ENCODE results near the gene MAB21L3. TPM values are rescaled to one million over a fixed set of nuclear protein-coding genes. Genes with fewer than 3 reads are reported as not detected.

MAB21L3 gene
- total RNA-seq, 1 donor from 2014 or later: not detected

DNA sequence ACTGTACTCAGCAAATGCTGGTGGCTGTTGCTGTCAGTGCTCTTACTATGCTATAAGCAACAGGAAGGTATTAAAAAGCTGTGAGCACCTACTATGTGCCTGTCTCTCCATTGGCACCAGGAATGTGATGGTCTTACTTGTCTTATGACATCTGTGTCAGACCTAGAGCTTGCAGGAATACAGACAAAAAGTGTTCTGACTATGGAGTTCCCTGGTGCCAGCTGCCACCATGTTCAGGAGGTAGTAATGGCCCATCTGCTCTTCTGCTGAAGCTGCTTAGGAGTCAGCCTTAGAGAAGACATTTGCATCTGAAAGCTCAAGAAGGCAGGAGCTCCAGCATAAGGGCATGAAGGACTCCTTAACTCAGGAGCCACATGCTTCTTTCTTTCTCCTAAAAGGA is 52.3 kb downstream of the MAB21L3 start:
- H3K27ac Mint-ChIP-seq: no peak overlapping the region
- H3K9me3 Mint-ChIP-seq: no peaks in the 10 kb centered on the region
- H3K4me1 Mint-ChIP-seq (ENCODE audit: unreplicated experiment): peaks cover 24% of the 10 kb centered on the region
- no peak for DNase-seq (ENCODE audit: extremely low spot score, unreplicated experiment)
- peaks cover 18% of the 10 kb centered on the region for H3K27me3 Mint-ChIP-seq
- no peaks in the 10 kb centered on the region for H3K36me3 Mint-ChIP-seq
- TF ChIP-seq, protein P1, sequence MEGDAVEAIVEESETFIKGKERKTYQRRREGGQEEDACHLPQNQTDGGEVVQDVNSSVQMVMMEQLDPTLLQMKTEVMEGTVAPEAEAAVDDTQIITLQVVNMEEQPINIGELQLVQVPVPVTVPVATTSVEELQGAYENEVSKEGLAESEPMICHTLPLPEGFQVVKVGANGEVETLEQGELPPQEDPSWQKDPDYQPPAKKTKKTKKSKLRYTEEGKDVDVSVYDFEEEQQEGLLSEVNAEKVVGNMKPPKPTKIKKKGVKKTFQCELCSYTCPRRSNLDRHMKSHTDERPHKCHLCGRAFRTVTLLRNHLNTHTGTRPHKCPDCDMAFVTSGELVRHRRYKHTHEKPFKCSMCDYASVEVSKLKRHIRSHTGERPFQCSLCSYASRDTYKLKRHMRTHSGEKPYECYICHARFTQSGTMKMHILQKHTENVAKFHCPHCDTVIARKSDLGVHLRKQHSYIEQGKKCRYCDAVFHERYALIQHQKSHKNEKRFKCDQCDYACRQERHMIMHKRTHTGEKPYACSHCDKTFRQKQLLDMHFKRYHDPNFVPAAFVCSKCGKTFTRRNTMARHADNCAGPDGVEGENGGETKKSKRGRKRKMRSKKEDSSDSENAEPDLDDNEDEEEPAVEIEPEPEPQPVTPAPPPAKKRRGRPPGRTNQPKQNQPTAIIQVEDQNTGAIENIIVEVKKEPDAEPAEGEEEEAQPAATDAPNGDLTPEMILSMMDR (conservative IDR thresholded peaks at IDR 0.05): no peak
- H3K4me3 Mint-ChIP-seq: no peak overlapping the region

DNA sequence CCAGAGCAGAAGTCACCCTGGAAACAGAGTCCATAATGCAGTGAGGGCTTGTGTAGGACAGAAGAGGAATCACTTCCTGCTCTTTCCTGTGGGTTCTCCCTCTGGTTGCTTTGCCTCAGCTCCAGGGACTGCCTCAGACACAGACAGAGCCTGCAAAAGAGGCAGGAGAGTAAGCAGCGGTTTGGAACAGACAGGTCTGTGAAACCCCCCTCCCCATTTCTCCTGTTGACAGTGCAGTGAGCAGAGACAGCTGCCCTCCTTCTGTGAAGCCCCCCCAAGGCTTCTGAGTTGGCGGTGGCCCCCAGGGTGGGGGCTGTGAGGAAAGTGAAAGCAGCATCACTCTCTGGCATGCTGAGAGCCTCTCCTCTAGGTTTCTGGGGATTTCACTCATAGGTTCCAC is 53.0 kb downstream of the MAB21L3 start:
- TF ChIP-seq, protein P1 (conservative IDR thresholded peaks at IDR 0.05): no peak
- H3K9me3 Mint-ChIP-seq: no peaks in the 10 kb centered on the region
- no peak overlapping the region for H3K4me3 Mint-ChIP-seq
- peaks cover 27% of the 10 kb centered on the region for H3K4me1 Mint-ChIP-seq (ENCODE audit: unreplicated experiment)
- no peak overlapping the region for H3K27ac Mint-ChIP-seq
- peaks cover 24% of the 10 kb centered on the region for H3K27me3 Mint-ChIP-seq
- no peak for DNase-seq (ENCODE audit: extremely low spot score, unreplicated experiment)
- no peaks in the 10 kb centered on the region for H3K36me3 Mint-ChIP-seq

DNA sequence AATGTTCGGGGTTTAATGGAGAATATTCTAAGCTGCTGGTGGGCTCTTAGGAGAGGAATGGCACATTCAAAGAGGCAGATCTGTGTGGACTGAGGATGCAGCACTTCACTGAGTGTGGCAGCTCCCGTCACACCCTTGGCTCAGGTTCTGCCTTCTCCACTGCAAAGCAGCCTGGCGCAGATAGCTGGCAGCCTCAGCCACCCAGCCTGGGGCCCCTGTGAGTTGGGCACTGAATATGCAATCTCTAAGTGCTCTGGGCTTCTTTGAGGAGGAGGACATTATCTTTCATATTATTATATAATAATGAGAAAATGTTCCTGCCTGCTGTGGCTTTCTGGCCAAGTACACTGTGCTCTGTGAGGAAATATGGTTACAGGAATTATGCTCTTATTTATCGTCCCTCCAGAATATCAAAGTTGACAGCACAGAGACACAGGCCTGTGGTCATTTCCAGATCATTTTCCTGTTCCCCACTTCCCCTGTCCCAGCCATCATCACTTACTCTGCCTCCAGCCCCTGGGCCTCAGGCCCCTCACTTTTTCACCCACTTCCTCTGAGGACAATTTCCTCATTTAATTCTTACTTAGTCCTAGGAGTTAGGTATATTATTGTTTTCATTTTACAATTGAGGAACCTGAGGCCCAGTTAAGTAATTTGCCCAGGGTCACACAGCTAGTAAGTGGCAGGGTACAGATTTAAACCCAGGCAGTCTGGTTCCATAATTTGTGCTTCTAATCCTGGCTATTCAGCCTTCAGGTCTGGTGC is 53.6 kb downstream of the MAB21L3 start:
- DNase-seq (ENCODE audit: extremely low spot score, unreplicated experiment): no peak
- Mint-ChIP-seq H3K27ac (no peak overlapping the region), H3K4me3 (no peak overlapping the region), H3K36me3 (no peaks in the 10 kb centered on the region), H3K4me1 (ENCODE audit: unreplicated experiment) (peaks cover 27% of the 10 kb centered on the region), H3K9me3 (no peaks in the 10 kb centered on the region), H3K27me3 (peaks cover 28% of the 10 kb centered on the region)
- TF ChIP-seq, protein P1 (conservative IDR thresholded peaks at IDR 0.05): no peak

DNA sequence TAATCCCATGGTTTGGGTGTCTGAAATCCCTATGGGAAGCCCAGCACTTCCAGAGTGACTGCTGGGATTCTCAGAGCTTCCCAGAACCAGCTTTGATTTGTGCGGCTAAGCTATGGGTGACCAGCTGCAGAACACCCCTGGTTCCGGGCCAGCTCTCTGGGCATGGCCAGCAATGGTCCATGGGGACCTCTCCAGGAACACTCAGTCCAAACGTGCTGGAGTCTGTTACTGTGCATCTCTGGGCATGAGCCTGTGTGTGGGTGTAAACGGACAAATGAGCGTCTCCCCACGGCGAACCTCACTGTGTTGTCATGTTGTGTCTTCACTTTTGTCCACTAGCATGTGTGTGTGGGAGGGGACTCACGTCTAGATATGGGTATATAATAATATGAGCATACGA is 54.4 kb downstream of the MAB21L3 start:
- H3K4me1 Mint-ChIP-seq (ENCODE audit: unreplicated experiment): peaks cover 27% of the 10 kb centered on the region
- no peaks in the 10 kb centered on the region for H3K9me3 Mint-ChIP-seq
- no peak overlapping the region for H3K4me3 Mint-ChIP-seq
- no peak overlapping the region for H3K27ac Mint-ChIP-seq
- no peaks in the 10 kb centered on the region for H3K36me3 Mint-ChIP-seq
- H3K27me3 Mint-ChIP-seq: peaks cover 28% of the 10 kb centered on the region
- TF ChIP-seq, protein P1 (conservative IDR thresholded peaks at IDR 0.05): no peak
- DNase-seq (ENCODE audit: extremely low spot score, unreplicated experiment): no peak

DNA sequence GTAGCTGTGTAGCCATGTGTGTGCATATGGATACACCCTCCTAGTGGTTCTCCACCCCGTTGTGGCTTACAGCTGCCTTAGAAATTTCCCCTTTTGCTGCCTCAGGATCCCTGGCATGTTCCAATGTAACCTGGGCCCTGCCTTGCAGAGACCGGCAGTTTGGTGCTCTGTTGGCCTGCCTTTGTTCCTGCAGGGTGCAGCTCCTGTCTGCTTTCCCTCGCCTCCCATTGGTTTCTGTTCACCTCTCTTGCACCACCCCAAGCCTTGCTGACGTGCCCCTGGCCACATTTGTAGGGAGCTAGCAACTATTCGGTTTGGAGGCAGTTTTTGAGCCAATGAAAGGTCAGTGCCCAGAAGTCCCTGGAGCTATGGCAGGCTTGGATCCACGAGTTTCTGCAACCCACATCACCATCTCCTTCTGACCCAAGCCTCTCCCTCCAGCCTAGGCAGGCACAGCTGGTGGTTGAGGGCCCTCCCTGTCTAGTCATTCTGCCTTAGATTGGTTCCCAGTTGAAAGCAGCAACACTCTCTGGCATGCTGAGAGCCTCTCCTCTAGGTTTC is 54.9 kb downstream of the MAB21L3 start:
- H3K27me3 Mint-ChIP-seq: peaks cover 28% of the 10 kb centered on the region
- peaks cover 27% of the 10 kb centered on the region for H3K4me1 Mint-ChIP-seq (ENCODE audit: unreplicated experiment)
- no peak overlapping the region for H3K4me3 Mint-ChIP-seq
- H3K27ac Mint-ChIP-seq: no peak overlapping the region
- TF ChIP-seq, protein P1 (conservative IDR thresholded peaks at IDR 0.05): no peak
- DNase-seq (ENCODE audit: extremely low spot score, unreplicated experiment): no peak
- no peaks in the 10 kb centered on the region for H3K36me3 Mint-ChIP-seq
- H3K9me3 Mint-ChIP-seq: no peaks in the 10 kb centered on the region
